ENCODE results near the gene GPBP1L1. TPM values are rescaled to one million over a fixed set of nuclear protein-coding genes. Genes with fewer than 3 reads are reported as not detected.

Gene GPBP1L1, protein sequence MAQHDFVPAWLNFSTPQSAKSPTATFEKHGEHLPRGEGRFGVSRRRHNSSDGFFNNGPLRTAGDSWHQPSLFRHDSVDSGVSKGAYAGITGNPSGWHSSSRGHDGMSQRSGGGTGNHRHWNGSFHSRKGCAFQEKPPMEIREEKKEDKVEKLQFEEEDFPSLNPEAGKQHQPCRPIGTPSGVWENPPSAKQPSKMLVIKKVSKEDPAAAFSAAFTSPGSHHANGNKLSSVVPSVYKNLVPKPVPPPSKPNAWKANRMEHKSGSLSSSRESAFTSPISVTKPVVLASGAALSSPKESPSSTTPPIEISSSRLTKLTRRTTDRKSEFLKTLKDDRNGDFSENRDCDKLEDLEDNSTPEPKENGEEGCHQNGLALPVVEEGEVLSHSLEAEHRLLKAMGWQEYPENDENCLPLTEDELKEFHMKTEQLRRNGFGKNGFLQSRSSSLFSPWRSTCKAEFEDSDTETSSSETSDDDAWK
- total RNA-seq: 101 and 107 TPM in 2 replicates

DNA sequence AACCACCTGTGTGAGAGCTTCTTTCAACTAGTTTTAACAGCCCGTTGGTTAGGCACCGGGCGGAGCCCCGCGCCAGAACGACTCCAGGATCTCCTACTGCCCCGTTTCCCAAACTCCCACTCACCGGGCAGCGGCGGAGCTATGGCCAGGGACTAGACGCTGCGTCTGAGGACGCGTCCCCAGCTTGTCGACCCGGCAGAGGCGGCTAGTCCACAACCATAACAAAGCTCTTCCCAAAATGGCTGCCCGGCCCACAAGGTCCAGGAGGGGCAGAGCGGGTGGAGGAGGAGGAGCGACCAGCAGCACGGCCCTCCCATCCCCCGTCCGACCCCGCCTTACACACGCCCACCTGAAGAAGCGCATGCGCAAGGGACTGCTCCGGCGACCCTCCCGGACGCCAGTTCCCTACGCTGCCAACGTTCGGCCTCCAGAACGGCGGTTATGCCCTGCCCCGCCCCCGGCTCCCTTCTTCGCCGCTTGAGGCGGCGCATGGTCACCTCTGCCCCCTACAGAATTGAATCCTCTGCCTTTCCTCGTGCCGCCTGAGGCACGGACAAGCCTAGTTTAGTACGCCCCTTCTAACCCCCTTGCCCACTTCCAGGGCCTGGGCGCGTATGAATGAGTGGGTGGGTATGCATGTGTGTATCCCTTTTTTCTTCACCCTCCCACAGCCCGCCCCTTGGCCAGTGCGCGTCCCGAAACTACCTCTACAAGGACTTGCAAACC is at the start of gene GPBP1L1:
Gene GPBP1L1 (minus strand): TSS at position 246 of the 726 bp plus-strand sequence. CDS start 27,446 bp downstream, outside the sequence.

DNA sequence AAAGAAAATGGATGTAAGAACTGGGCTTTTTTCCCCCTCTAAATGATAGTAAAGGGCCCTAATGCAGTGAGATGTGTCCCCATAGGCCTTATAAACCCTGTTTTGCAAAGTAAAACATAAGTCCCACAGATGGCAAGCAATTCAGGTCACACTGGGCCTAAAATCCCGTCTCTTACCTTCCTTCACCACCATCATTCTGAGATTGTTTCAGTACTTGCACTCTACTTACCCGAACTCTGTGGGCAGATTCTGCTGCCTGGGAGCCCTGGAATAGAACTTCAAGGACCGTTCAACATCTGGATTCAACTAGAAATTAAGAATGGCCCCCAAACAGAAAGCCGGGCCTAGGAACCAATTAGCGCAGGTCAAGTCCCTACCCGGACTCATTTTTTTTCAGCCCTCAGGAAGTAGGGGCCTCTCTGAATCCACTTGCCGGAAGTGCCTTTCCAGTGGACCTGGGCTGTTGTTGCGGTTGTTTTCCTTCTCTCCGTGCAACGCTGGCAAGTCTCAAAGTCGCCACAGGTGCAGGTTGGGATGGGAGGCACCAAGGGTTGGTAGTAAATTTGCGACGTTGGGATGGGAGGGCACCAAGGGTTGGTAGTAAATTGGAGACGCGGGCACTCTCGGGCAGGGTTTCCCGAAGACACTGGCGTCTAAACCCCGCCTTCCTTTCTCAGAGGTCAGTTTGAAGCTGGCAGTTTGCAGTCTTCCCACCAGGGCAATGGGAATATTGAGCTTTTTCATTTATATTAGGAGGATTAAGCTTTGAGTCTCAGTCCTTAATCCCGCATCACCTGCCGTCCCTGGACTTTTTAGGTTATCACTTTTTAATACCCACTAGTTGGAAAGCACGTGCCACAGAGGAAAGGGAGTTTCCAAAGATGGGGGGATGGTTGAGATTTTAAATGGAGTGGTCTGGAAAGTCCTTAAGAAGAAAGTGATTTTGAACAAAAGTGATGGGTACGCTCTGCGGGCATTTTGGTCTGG is 1.7 kb upstream of the GPBP1L1 start, which contains the start of gene TMEM69:
Gene TMEM69 (plus strand): TSS at position 428 of the 987 bp plus-strand sequence. CDS start 2,888 bp downstream, outside the sequence.

DNA sequence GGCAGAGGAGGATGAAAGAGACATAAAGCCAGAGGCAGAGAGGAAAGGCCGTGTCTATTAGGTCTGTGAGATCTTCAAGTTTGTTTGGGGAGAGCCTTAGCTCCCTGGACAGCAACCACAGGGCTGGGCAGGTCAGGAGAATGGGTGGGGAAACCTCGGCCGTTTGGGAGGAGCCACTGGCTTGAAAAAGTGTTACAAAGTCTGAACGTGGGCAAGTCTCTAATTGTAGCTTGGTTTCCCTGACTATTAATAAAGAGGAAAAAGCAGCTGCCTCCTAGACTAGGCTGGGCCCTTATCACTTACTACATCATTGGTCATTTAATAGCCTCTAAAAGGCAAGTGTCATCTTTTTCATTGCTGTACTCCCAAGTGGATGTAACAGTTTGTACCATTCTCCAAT is 62.4 kb downstream of the GPBP1L1 start, which contains the start of gene CCDC17:
Gene CCDC17 (minus strand): TSS at position 83 of the 400 bp plus-strand sequence. CDS start 145 bp downstream, outside the sequence.

DNA sequence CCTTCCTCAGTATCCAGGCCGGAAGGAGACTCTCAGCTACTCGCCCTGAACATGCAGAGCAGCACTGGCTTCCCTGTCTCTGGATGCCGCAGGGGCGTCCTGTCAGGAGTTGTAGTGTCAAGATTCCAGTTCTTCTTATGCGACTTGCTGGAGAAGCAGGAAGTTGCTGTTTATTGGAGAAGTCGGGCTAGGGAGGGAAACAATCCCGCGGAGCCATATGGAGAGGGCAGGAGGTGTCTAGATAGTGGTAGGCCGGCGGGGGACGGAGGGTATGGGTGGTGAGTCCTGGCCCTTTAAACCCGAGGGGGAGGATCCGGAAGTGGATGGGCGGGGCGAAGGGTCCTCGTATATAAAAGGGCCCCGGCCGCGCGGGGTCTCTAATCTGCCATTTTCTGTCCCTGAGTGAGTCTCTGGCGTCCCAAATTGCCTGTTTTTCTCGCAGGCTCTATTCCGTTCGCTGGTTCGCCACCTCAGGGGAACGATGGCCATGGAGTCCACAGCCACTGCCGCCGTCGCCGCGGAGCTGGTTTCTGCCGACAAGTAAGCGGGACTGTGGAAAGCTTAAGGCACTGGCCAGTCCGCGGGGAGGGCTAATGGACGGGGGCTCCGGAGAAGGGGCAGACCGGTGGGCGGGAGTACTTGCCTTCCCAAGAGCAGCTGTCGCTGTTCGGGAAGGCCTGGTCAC is 102.5 kb downstream of the GPBP1L1 start, which contains the start of gene NASP:
Gene NASP (plus strand): TSS at position 376 of the 685 bp plus-strand sequence. CDS start 106 bp downstream, at position 482.

Other genes starting within 250 kb of the GPBP1L1 start
- gene TESK2, start 195.4 kb downstream of the GPBP1L1 start, total RNA-seq: 0.77 and 1.4 TPM in 2 replicates
- gene CCDC163, start 186.5 kb downstream of the GPBP1L1 start, total RNA-seq: 0.55 and 1.6 TPM in 2 replicates
- gene MMACHC, start 186.2 kb downstream of the GPBP1L1 start, total RNA-seq: 2.1 and 2.4 TPM in 2 replicates
- 560 and 892 TPM in 2 replicates for gene PRDX1, start 164.6 kb downstream of the GPBP1L1 start, total RNA-seq
- 132 and 165 TPM in 2 replicates for gene AKR1A1, start 135.7 kb downstream of the GPBP1L1 start, total RNA-seq
- 38.2 and 88.3 TPM in 2 replicates for gene NASP, start 102.5 kb downstream of the GPBP1L1 start, total RNA-seq
- 0.77 and 0.87 TPM in 2 replicates for gene CCDC17, start 62.5 kb downstream of the GPBP1L1 start, total RNA-seq
- gene TMEM69, start 1.6 kb upstream of the GPBP1L1 start, total RNA-seq: 9.1 and 11.0 TPM in 2 replicates
- 16.2 and 16.5 TPM in 2 replicates for gene IPP, start 64.1 kb upstream of the GPBP1L1 start, total RNA-seq
- 33.9 and 40.2 TPM in 2 replicates for gene MAST2, start 117.1 kb upstream of the GPBP1L1 start, total RNA-seq

Data from uterine smooth muscle cell (primary cell).